ENCODE results near the gene TTLL7. TPM values are rescaled to one million over a fixed set of nuclear protein-coding genes. Genes with fewer than 3 reads are reported as not detected.

The TTLL7 gene
- total and polyA plus RNA-seq, 9 of the 15 experiments (the other 6 are each of a cell fraction or from before 2014, with no cell fraction given) = 0.63 to 2.6 (median 1.7) TPM

DNA sequence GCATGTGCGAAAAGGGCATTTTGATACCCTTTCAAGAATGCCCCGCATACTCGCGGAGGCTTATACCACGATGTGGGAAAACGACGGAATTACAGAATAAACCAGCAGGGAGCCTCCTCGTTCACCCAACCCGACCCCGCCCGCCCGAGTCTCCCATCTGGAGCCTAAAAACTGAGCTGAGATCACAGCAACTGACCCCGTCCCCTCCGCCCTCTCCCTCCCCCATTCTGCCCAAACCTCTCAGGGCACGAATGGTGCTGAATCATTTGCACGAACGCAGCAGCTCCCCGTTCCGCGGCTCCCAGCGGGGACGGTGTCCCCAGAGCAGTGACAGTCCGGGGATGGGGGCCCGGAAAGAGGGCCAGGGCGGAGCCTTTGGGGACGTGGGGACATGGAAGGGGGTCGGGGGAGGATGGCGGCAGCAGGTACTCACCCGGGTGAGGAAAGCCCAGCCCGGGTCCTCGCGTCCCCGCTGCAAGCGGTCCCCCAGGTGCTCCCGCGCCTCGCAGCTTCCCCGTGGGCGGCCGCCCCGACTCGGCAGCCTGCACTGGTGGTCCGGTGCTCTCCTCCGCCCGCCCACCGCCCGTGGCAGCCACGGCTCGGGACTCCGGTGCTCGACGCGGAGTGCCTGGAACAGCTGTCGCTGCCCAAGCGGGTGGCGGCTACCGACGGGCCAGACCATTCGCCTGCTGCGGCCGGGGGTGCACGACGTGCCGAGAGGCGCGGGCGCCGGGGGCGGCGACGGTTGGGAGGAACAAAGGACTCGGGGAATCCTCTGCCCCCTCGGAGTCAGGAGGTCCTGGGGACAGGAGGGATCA lies at the start of gene TTLL7 (continued):
- TF ChIP-seq DACH1 (IDR thresholded peaks at IDR 0.05; ENCODE audit: partially characterized antibody) = peak; percentile 71
- no peak for TF ChIP-seq HDAC6 (IDR thresholded peaks at IDR 0.05; ENCODE audit: low read depth, low read length)
- TF ChIP-seq, protein P1, sequence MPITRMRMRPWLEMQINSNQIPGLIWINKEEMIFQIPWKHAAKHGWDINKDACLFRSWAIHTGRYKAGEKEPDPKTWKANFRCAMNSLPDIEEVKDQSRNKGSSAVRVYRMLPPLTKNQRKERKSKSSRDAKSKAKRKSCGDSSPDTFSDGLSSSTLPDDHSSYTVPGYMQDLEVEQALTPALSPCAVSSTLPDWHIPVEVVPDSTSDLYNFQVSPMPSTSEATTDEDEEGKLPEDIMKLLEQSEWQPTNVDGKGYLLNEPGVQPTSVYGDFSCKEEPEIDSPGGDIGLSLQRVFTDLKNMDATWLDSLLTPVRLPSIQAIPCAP (CRISPR knock-in tag; IDR thresholded peaks at IDR 0.05; ENCODE audit: borderline replicate concordance) = no peak
- TF ChIP-seq, protein P2, sequence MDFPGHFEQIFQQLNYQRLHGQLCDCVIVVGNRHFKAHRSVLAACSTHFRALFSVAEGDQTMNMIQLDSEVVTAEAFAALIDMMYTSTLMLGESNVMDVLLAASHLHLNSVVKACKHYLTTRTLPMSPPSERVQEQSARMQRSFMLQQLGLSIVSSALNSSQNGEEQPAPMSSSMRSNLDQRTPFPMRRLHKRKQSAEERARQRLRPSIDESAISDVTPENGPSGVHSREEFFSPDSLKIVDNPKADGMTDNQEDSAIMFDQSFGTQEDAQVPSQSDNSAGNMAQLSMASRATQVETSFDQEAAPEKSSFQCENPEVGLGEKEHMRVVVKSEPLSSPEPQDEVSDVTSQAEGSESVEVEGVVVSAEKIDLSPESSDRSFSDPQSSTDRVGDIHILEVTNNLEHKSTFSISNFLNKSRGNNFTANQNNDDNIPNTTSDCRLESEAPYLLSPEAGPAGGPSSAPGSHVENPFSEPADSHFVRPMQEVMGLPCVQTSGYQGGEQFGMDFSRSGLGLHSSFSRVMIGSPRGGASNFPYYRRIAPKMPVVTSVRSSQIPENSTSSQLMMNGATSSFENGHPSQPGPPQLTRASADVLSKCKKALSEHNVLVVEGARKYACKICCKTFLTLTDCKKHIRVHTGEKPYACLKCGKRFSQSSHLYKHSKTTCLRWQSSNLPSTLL (IDR thresholded peaks at IDR 0.05) = no peak
- peak in 1 of 2 experiments; percentile 43; a peak in 1 of 4 replicates for TF ChIP-seq SIN3A (IDR thresholded peaks at IDR 0.05; ENCODE audit: borderline replicate concordance in 2 of 2, control insufficient read depth in 1 of 2, low read depth in 2 of 2, low read length in 2 of 2)
- TF ChIP-seq ZNF282 (CRISPR knock-in tag; IDR thresholded peaks at IDR 0.05) = no peak
- no peak for TF ChIP-seq EZH2 (IDR thresholded peaks at IDR 0.05; ENCODE audit: borderline replicate concordance, low read depth, low read length)
- TF ChIP-seq PTBP1 (IDR thresholded peaks at IDR 0.05; ENCODE audit: low read depth, low read length) = no peak
- TF ChIP-seq FIP1L1 (IDR thresholded peaks at IDR 0.05; ENCODE audit: low read depth, low read length, poor library complexity, severe bottlenecking) = peak; percentile 65
- TF ChIP-seq ZFP30 (CRISPR knock-in tag; IDR thresholded peaks at IDR 0.05; ENCODE audit: borderline replicate concordance) = no peak
- no peak for TF ChIP-seq GTF2F1 (IDR thresholded peaks at IDR 0.05; ENCODE audit: low read depth, low read length)
- TF ChIP-seq ZNF639 (CRISPR knock-in tag; conservative IDR thresholded peaks at IDR 0.05 in 1 of 2, IDR thresholded peaks at IDR 0.05 in 1 of 2) = no peak
- TF ChIP-seq, protein P3, sequence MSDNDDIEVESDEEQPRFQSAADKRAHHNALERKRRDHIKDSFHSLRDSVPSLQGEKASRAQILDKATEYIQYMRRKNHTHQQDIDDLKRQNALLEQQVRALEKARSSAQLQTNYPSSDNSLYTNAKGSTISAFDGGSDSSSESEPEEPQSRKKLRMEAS (CRISPR knock-in tag; IDR thresholded peaks at IDR 0.05) = no peak
- TF ChIP-seq ARHGAP35 (IDR thresholded peaks at IDR 0.05; ENCODE audit: partially characterized antibody) = no peak
- no peak for TF ChIP-seq TCF7 (IDR thresholded peaks at IDR 0.05; ENCODE audit: borderline replicate concordance)
- no peak for TF ChIP-seq CUX1 (CRISPR knock-in tag; IDR thresholded peaks at IDR 0.05)
